GM18502 (cell line): Measurements from ENCODE around the gene ZBTB3.
"Not testable (repeated sequence)": the region's sequence is repeated elsewhere in the genome, so short reads cannot be mapped to it uniquely, and the experiment has no call there.

ENCODE experiments used
- ATAC-seq: cut with Tn5 transposase; IDR thresholded peaks from one replicate; pipeline ENCODE4 v1.9.1; 2021; ENCODE audit warnings: mild to moderate bottlenecking; ENCODE audit not compliant: unreplicated experiment, poor library complexity

The ZBTB3 gene

GRCh38 chr11:62753736-62754603, at the start of gene ZBTB3:
Gene ZBTB3, minus strand, starts transcription at chr11:62754160. Its CDS starts 496 bp downstream, at chr11:62753664.
- peak; percentile 97 for ATAC-seq

- ATAC-seq, result no peak
Observed at GRCh38 chr11:62801071-62801470, 47.1 kb upstream of the ZBTB3 start.

- ATAC-seq, result no peak
Observed at GRCh38 chr11:62799486-62799885, 45.5 kb upstream of the ZBTB3 start.

GRCh38 chr11:62796281-62796680, 42.3 kb upstream of the ZBTB3 start:
- ATAC-seq, result no peak

GRCh38 chr11:62794201-62794775, 40.3 kb upstream of the ZBTB3 start:
- ATAC-seq, result no peak

- ATAC-seq, result peak; percentile 17
Observed at GRCh38 chr11:62792202-62792575, 38.2 kb upstream of the ZBTB3 start.

GRCh38 chr11:62791501-62792201, 37.7 kb upstream of the ZBTB3 start, which contains the start of gene TMEM223:
Gene TMEM223, minus strand, starts transcription at chr11:62792006. Its CDS starts 12 bp downstream, at chr11:62791994.
- ATAC-seq, result peak; percentile 70

- no peak for ATAC-seq
Observed at GRCh38 chr11:62789576-62789975, 35.6 kb upstream of the ZBTB3 start.

GRCh38 chr11:62788991-62789390, 35.0 kb upstream of the ZBTB3 start:
- no peak for ATAC-seq

GRCh38 chr11:62787005-62787759, 33.2 kb upstream of the ZBTB3 start, which contains the start of gene TMEM179B:
Gene TMEM179B, plus strand, starts transcription at chr11:62787402. Its CDS starts 30 bp downstream, at chr11:62787432.
- peak; percentile 71 for ATAC-seq

- peak; percentile 67 for ATAC-seq
Observed at GRCh38 chr11:62786318-62787004, 32.5 kb upstream of the ZBTB3 start.

GRCh38 chr11:62782753-62783152, 28.8 kb upstream of the ZBTB3 start:
- ATAC-seq, result no peak

GRCh38 chr11:62778441-62778840, 24.5 kb upstream of the ZBTB3 start:
- ATAC-seq, result no peak

GRCh38 chr11:62777389-62777788, 23.4 kb upstream of the ZBTB3 start:
- ATAC-seq, result no peak

GRCh38 chr11:62775646-62776045, 21.7 kb upstream of the ZBTB3 start:
- no peak for ATAC-seq

GRCh38 chr11:62774407-62774806, 20.4 kb upstream of the ZBTB3 start:
- ATAC-seq, result no peak

GRCh38 chr11:62771144-62772021, 17.4 kb upstream of the ZBTB3 start, which contains the start of gene TAF6L:
Gene TAF6L, plus strand, starts transcription at chr11:62771396. Its CDS starts 4,388 bp downstream, at chr11:62775784.
- ATAC-seq, result peak; percentile 80

GRCh38 chr11:62770778-62771143, 16.8 kb upstream of the ZBTB3 start:
- ATAC-seq, result no peak

- ATAC-seq, result not testable (repeated sequence)
Observed at GRCh38 chr11:62760867-62761227, 6.9 kb upstream of the ZBTB3 start.
